Liver (tissue), 9 donors: ENCODE results near the gene MAP1LC3B2. TPM values are rescaled to one million over a fixed set of nuclear protein-coding genes. Genes with fewer than 3 reads are reported as not detected.

Experiments used
- DNase-seq: peaks from one replicate; pipeline ENCODE4 v3.0.0-alpha.2; 2017; ENCODE audit warnings: low spot score
- H3K27ac ChIP-seq, 2 donors: one replicate each; pipeline ENCODE4 v1.7.0; 2013; ENCODE audit warnings: inconsistent platforms in 2 of 2, low read length in 2 of 2, control low read depth in 1 of 2, low read depth in 1 of 2, mild to moderate bottlenecking in 1 of 2
- H3K27me3 ChIP-seq, 4 donors: one replicate each; pipeline versions ENCODE4 v1.6.1 to v1.7.0; 2013; ENCODE audit warnings: low read length in 3 of 4, inconsistent platforms in 1 of 4, mild to moderate bottlenecking in 1 of 4, moderate library complexity in 1 of 4; ENCODE audit not compliant: control insufficient read depth in 4 of 4, insufficient read depth in 4 of 4
- H3K36me3 ChIP-seq, 4 donors: one replicate each; pipeline versions ENCODE4 v1.6.1 to v1.7.0; 2013; ENCODE audit warnings: low read length in 3 of 4, mild to moderate bottlenecking in 3 of 4, low read depth in 1 of 4, moderate library complexity in 1 of 4; ENCODE audit not compliant: control insufficient read depth in 4 of 4, insufficient read depth in 3 of 4
- H3K4me1 ChIP-seq, 4 donors: one replicate each; pipeline versions ENCODE4 v1.6.1 to v1.7.0; 2013; ENCODE audit warnings: low read length in 3 of 4, mild to moderate bottlenecking in 3 of 4, moderate library complexity in 1 of 4; ENCODE audit not compliant: control insufficient read depth in 4 of 4, insufficient read depth in 4 of 4
- H3K4me3 ChIP-seq, 3 donors: one replicate each; pipeline versions ENCODE4 v1.6.1 to v1.7.0; 2013; ENCODE audit warnings: low read length in 3 of 3, control low read depth in 1 of 3, low read depth in 1 of 3, mild to moderate bottlenecking in 1 of 3
- H3K9ac ChIP-seq, 2 donors: one replicate each; pipeline ENCODE4 v1.7.0; 2013; ENCODE audit warnings: low read length in 2 of 2, mild to moderate bottlenecking in 2 of 2, moderate library complexity in 2 of 2, control low read depth in 1 of 2, low read depth in 1 of 2
- H3K9me3 ChIP-seq, 4 donors: one replicate each; pipeline versions ENCODE4 v1.6.1 to v1.7.0; 2013; ENCODE audit warnings: low read length in 3 of 4; ENCODE audit not compliant: control insufficient read depth in 4 of 4
- ATF3 ChIP-seq: IDR thresholded peaks from 2 replicates; pipeline ENCODE4 v1.6.1; 2016; ENCODE audit warnings: antibody characterized with exemption
- EGR1 ChIP-seq, 2 donors: IDR thresholded peaks; 2 replicates each; pipeline ENCODE4 v1.6.1; 2016 to 2018; ENCODE audit warnings: antibody characterized with exemption in 2 of 2, low read depth in 2 of 2
- FOXA1 ChIP-seq: IDR thresholded peaks from 2 replicates; pipeline ENCODE4 v1.6.1; 2016; ENCODE audit warnings: antibody characterized with exemption
- FOXA2 ChIP-seq: IDR thresholded peaks from 2 replicates; pipeline ENCODE4 v1.6.1; 2016; ENCODE audit warnings: antibody characterized with exemption
- GABPA ChIP-seq, 2 donors: IDR thresholded peaks in 1 of 2; conservative IDR thresholded peaks in 1 of 2; 2 replicates each; pipeline ENCODE4 v1.6.1; 2016; ENCODE audit warnings: antibody characterized with exemption in 2 of 2, mild to moderate bottlenecking in 1 of 2, moderate library complexity in 1 of 2
- HNF4G ChIP-seq: IDR thresholded peaks from 2 replicates; pipeline ENCODE4 v1.6.1; 2016; ENCODE audit warnings: antibody characterized with exemption
- JUND ChIP-seq, 2 donors: IDR thresholded peaks; 2 replicates each; pipeline ENCODE4 v1.6.1; 2016; ENCODE audit warnings: antibody characterized with exemption in 2 of 2
- MAX ChIP-seq: IDR thresholded peaks from 2 replicates; pipeline ENCODE4 v1.6.1; 2016; ENCODE audit warnings: antibody characterized with exemption
- RXRA ChIP-seq, 2 donors: IDR thresholded peaks; 2 replicates each; pipeline ENCODE4 v1.6.1; 2017 to 2018; ENCODE audit warnings: antibody characterized with exemption in 2 of 2, mild to moderate bottlenecking in 1 of 2
- SP1 ChIP-seq: IDR thresholded peaks from 2 replicates; pipeline ENCODE4 v1.6.1; 2018; ENCODE audit warnings: antibody characterized with exemption, mild to moderate bottlenecking
- TAF1 ChIP-seq: conservative IDR thresholded peaks from 2 replicates; pipeline ENCODE4 v1.6.1; 2016; ENCODE audit warnings: antibody characterized with exemption, mild to moderate bottlenecking
- YY1 ChIP-seq: IDR thresholded peaks from 2 replicates; pipeline ENCODE4 v1.6.1; 2016; ENCODE audit warnings: antibody characterized with exemption, mild to moderate bottlenecking
- WGBS: extraction: QIAGEN DNeasy Blood & Tissue Kit; methylation state at CpG from one replicate; pipeline ENCODE4 v1.1.7; 2013; 5-methylcytosine and 5-hydroxymethylcytosine counted together
- polyA plus RNA-seq, 2 donors: library from polyadenylated mRNA; stranded (reverse) in 1 of 2; unstranded in 1 of 2; fragments of 200-250 nt in 1 of 2; fragments of >200 nt in 1 of 2; fragmentation: Nextera tagmentation in 1 of 2; extraction: Ambion mirVana in 1 of 2; gene quantifications; one replicate each; pipeline versions ENCODE4 v1.2.1 to v1.2.3, GENCODE V29; 2013 to 2015
- total RNA-seq, 2 donors: library from RNA; depleted of rRNA; stranded (reverse); fragments of >200 nt; gene quantifications; one replicate each; pipeline ENCODE4 v1.2.3, GENCODE V29; 2014
- TF ChIP-seq, protein P1 (sequence below): fragments of 150-350 bp; IDR thresholded peaks from 2 replicates; pipeline ENCODE4 v1.5.1; 2017; ENCODE audit warnings: improper control_type of control experiment, low read depth, low read length; ENCODE audit not compliant: missing input control
- TF ChIP-seq, protein P2 (sequence below): IDR thresholded peaks from 2 replicates; pipeline ENCODE4 v1.6.1; 2016; ENCODE audit warnings: antibody characterized with exemption
- TF ChIP-seq, protein P3 (sequence below): IDR thresholded peaks from 2 replicates; pipeline ENCODE4 v1.6.1; 2016; ENCODE audit warnings: antibody characterized with exemption, mild to moderate bottlenecking
- donor health status: healthy.
- donor health status: healthy.
- donor health status: healthy.
- donor health status: healthy.
- donor health status: healthy.

The MAP1LC3B2 gene
- total and polyA plus RNA-seq, 4 donors: 1.3 to 7.7 TPM; not detected in 2

GRCh38 chr12:116619246-116619645 lies 60.1 kb downstream of the MAP1LC3B2 start:
- H3K9me3 ChIP-seq: peaks cover 0 to 6% (median 2%) of the 10 kb centered on the region in 4 donors
- H3K9ac ChIP-seq: no peak overlapping the region
- H3K27me3 ChIP-seq: no peaks in the 10 kb centered on the region
- H3K36me3 ChIP-seq: no peaks in the 10 kb centered on the region
- DNase-seq: no peak
- H3K27ac ChIP-seq: no peak overlapping the region
- TF ChIP-seq JUND (IDR thresholded peaks at IDR 0.05) (no peak), HNF4G (no peak), ATF3 (no peak), TAF1 (no peak), SP1 (no peak), FOXA2 (no peak)
- peaks cover 0 to 4% (median 2%) of the 10 kb centered on the region in 4 donors for H3K4me1 ChIP-seq
- 78% methylated on average over 3 of the region's 3 CpGs for WGBS
- H3K4me3 ChIP-seq: no peak overlapping the region

DNA sequence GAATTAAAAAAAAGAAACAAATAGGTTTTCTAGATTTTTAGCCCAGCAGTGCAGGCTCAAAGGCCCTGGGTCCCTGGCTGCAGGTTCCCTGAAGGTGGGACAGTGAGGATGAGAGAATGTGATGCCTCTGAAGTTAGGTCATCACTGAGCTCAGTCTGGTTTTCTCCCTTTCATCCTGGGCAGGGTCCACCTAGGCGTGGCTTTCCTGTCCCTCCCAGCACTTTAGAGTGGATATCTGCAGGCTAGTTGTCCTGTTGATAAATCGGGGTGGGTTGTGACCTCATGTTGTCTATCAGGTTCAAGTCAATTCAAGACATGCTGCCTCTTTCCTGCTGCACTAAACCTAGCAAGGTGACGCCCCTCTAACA lies 60.9 kb downstream of the MAP1LC3B2 start:
- Histone ChIP-seq H3K27ac (no peak overlapping the region), H3K4me1 (peaks cover 0 to 2% (median 2%) of the 10 kb centered on the region in 4 donors), H3K4me3 (no peak overlapping the region), H3K9ac (no peak overlapping the region), H3K27me3 (no peaks in the 10 kb centered on the region), H3K36me3 (no peaks in the 10 kb centered on the region), H3K9me3 (peaks cover 0 to 7% (median 2%) of the 10 kb centered on the region in 4 donors)
- no peak for DNase-seq
- no peak for TF ChIP-seq TAF1
- TF ChIP-seq SP1: no peak
- TF ChIP-seq RXRA (IDR thresholded peaks at IDR 0.05): no peak
- TF ChIP-seq GABPA (IDR thresholded peaks at IDR 0.05 in 1 of 2, conservative IDR thresholded peaks at IDR 0.05 in 1 of 2): no peak
- no peak for TF ChIP-seq JUND (IDR thresholded peaks at IDR 0.05)
- TF ChIP-seq, protein P1, sequence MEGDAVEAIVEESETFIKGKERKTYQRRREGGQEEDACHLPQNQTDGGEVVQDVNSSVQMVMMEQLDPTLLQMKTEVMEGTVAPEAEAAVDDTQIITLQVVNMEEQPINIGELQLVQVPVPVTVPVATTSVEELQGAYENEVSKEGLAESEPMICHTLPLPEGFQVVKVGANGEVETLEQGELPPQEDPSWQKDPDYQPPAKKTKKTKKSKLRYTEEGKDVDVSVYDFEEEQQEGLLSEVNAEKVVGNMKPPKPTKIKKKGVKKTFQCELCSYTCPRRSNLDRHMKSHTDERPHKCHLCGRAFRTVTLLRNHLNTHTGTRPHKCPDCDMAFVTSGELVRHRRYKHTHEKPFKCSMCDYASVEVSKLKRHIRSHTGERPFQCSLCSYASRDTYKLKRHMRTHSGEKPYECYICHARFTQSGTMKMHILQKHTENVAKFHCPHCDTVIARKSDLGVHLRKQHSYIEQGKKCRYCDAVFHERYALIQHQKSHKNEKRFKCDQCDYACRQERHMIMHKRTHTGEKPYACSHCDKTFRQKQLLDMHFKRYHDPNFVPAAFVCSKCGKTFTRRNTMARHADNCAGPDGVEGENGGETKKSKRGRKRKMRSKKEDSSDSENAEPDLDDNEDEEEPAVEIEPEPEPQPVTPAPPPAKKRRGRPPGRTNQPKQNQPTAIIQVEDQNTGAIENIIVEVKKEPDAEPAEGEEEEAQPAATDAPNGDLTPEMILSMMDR: no peak
- no peak for TF ChIP-seq EGR1 (IDR thresholded peaks at IDR 0.05; ENCODE audit: low read depth in 2 of 2)
- no peak for TF ChIP-seq YY1
- TF ChIP-seq, protein P2, sequence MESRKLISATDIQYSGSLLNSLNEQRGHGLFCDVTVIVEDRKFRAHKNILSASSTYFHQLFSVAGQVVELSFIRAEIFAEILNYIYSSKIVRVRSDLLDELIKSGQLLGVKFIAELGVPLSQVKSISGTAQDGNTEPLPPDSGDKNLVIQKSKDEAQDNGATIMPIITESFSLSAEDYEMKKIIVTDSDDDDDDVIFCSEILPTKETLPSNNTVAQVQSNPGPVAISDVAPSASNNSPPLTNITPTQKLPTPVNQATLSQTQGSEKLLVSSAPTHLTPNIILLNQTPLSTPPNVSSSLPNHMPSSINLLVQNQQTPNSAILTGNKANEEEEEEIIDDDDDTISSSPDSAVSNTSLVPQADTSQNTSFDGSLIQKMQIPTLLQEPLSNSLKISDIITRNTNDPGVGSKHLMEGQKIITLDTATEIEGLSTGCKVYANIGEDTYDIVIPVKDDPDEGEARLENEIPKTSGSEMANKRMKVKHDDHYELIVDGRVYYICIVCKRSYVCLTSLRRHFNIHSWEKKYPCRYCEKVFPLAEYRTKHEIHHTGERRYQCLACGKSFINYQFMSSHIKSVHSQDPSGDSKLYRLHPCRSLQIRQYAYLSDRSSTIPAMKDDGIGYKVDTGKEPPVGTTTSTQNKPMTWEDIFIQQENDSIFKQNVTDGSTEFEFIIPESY: no peak
- no peak for TF ChIP-seq FOXA1
- no peak for TF ChIP-seq HNF4G
- TF ChIP-seq, protein P3, sequence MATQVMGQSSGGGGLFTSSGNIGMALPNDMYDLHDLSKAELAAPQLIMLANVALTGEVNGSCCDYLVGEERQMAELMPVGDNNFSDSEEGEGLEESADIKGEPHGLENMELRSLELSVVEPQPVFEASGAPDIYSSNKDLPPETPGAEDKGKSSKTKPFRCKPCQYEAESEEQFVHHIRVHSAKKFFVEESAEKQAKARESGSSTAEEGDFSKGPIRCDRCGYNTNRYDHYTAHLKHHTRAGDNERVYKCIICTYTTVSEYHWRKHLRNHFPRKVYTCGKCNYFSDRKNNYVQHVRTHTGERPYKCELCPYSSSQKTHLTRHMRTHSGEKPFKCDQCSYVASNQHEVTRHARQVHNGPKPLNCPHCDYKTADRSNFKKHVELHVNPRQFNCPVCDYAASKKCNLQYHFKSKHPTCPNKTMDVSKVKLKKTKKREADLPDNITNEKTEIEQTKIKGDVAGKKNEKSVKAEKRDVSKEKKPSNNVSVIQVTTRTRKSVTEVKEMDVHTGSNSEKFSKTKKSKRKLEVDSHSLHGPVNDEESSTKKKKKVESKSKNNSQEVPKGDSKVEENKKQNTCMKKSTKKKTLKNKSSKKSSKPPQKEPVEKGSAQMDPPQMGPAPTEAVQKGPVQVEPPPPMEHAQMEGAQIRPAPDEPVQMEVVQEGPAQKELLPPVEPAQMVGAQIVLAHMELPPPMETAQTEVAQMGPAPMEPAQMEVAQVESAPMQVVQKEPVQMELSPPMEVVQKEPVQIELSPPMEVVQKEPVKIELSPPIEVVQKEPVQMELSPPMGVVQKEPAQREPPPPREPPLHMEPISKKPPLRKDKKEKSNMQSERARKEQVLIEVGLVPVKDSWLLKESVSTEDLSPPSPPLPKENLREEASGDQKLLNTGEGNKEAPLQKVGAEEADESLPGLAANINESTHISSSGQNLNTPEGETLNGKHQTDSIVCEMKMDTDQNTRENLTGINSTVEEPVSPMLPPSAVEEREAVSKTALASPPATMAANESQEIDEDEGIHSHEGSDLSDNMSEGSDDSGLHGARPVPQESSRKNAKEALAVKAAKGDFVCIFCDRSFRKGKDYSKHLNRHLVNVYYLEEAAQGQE: no peak
- no peak for TF ChIP-seq MAX
- no peak for TF ChIP-seq FOXA2
- 73% methylated on average over 3 of the region's 3 CpGs for WGBS
